ENCODE results near the gene EGR1. TPM values are rescaled to one million over a fixed set of nuclear protein-coding genes. Genes with fewer than 3 reads are reported as not detected.

EGR1 gene
- total RNA-seq, 2 experiments from 2014 or later, result 5.7 to 6.2 TPM

- Histone ChIP-seq H3K9me3 (ENCODE audit: control insufficient read depth in 1 of 2, insufficient read depth in 1 of 2, low read length in 2 of 2) (no peaks in the 10 kb centered on the region), H3K4me3 (ENCODE audit: low read length) (peak overlapping the region; percentile 48), H3K27me3 (ENCODE audit: control insufficient read depth in 1 of 2, insufficient read depth in 2 of 2, low read length in 2 of 2) (peaks cover 0 to 3% of the 10 kb centered on the region in 2 experiments), H3K36me3 (ENCODE audit: insufficient read depth, low read length) (peaks cover 17% of the 10 kb centered on the region), H3K4me1 (ENCODE audit: insufficient read depth, low read length) (peaks cover 13% of the 10 kb centered on the region), H3K27ac (ENCODE audit: low read depth in 1 of 2, low read length in 2 of 2) (no peak overlapping the region)
- DNase-seq, result peak in 1 of 14 experiments; percentile 28
- Mint-ChIP-seq H3K4me1 (ENCODE audit: low read depth) (peaks cover 17% of the 10 kb centered on the region), H3K9me3 (no peaks in the 10 kb centered on the region), H3K27me3 (no peaks in the 10 kb centered on the region), H3K36me3 (ENCODE audit: low read depth) (peaks cover 30% of the 10 kb centered on the region), H3K4me3 (peak overlapping the region; percentile 84), H3K27ac (no peak overlapping the region)
- intact Hi-C loops (cut with DNase I, micrococcal nuclease), result no loop called here
- TF ChIP-seq CTCF (IDR thresholded peaks at IDR 0.05), result no peak
- CTCF ChIA-PET, result interaction anchor here (2.0 kb wide), 1 partner anchor 64 kb away, joined by 5 read pairs; no protein-coding TSS in a partner anchor
- POLR2A ChIA-PET, result interaction anchor here (1.5 to 1.8 kb wide), 3 partner anchors 17 to 227 kb away, joined by 3 to 7 read pairs (median 6); partner anchors contain the start of genes CDC23 and EGR1
- no peak for ATAC-seq (ENCODE audit: poor library complexity)
These were observed 25.7 kb upstream of the EGR1 start for GRCh38 chr5:138439477-138440158.

DNA sequence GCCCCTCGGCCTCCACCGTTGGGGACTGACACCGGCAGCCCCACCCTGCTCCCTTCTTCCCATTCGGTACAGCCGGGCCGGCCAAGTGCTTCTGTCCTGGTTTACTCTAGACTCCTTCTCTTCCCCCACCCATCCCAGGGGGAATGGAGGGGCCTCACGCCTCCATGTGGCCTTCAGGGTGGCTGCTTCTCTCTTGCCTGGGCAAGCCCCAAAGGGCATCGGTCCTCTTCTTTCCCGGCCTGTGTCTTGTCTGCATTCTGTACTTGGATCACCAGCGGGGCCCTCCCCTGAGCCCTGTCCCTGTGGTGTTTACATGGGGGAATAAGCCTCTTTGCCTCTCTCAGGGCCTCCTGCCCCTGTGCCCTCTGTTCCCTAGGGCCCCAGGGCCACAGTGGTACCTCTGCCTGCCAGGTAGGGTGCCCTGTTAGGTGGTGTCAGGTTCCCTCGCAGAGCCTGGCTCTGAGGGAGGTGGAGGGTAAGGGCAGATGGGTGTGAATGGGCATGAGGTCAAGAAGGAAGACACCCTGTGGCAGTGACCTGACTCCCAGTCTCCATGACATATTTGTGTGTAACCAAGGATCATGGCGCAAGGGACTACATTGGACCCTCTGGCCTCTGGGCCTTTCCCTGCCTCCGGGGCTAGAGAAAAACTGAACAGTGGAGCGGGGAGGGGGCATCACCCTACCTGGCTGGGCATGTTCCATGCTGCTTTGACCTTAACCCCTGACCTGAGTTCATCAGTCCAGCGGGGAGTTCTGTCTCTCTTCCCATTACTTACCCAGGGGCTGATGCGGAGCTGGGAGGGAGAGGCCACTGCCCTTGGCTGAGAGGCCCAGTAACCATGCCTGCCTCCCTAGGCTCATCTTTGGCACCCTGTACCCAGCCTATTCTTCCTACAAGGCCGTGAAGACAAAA is 24.9 kb upstream of the EGR1 start:
- H3K36me3 ChIP-seq (ENCODE audit: insufficient read depth, low read length), result peaks cover 9% of the 10 kb centered on the region
- H3K27ac ChIP-seq (ENCODE audit: low read depth in 1 of 2, low read length in 2 of 2), result no peak overlapping the region
- ATAC-seq (ENCODE audit: poor library complexity) (no peak), DNase-seq (no peak)
- H3K27ac Mint-ChIP-seq, result no peak overlapping the region
- H3K27me3 Mint-ChIP-seq, result no peaks in the 10 kb centered on the region
- POLR2A ChIA-PET, result no interaction called here
- TF ChIP-seq CTCF (IDR thresholded peaks at IDR 0.05), result no peak
- intact Hi-C loops (cut with DNase I, micrococcal nuclease), result no loop called here
- H3K4me3 Mint-ChIP-seq, result peak overlapping the region; percentile 71
- peaks cover 17% of the 10 kb centered on the region for H3K4me1 Mint-ChIP-seq (ENCODE audit: low read depth)
- CTCF ChIA-PET, result no interaction called here
- peaks cover 13% of the 10 kb centered on the region for H3K4me1 ChIP-seq (ENCODE audit: insufficient read depth, low read length)
- H3K36me3 Mint-ChIP-seq (ENCODE audit: low read depth), result peaks cover 22% of the 10 kb centered on the region
- no peak overlapping the region for H3K4me3 ChIP-seq (ENCODE audit: low read length)
- H3K9me3 Mint-ChIP-seq, result no peaks in the 10 kb centered on the region
- H3K27me3 ChIP-seq (ENCODE audit: control insufficient read depth in 1 of 2, insufficient read depth in 2 of 2, low read length in 2 of 2), result peaks cover 0 to 3% of the 10 kb centered on the region in 2 experiments
- no peaks in the 10 kb centered on the region for H3K9me3 ChIP-seq (ENCODE audit: control insufficient read depth in 1 of 2, insufficient read depth in 1 of 2, low read length in 2 of 2)

- intact Hi-C loops (cut with DNase I, micrococcal nuclease), result no loop called here
- ChIA-PET POLR2A (no interaction called here), CTCF (no interaction called here)
- Mint-ChIP-seq H3K36me3 (ENCODE audit: low read depth) (peaks cover 14% of the 10 kb centered on the region), H3K27me3 (no peaks in the 10 kb centered on the region), H3K27ac (no peak overlapping the region), H3K9me3 (no peaks in the 10 kb centered on the region), H3K4me3 (no peak overlapping the region), H3K4me1 (ENCODE audit: low read depth) (peaks cover 17% of the 10 kb centered on the region)
- Histone ChIP-seq H3K4me1 (ENCODE audit: insufficient read depth, low read length) (peaks cover 13% of the 10 kb centered on the region), H3K9me3 (ENCODE audit: control insufficient read depth in 1 of 2, insufficient read depth in 1 of 2, low read length in 2 of 2) (no peaks in the 10 kb centered on the region), H3K27ac (ENCODE audit: low read depth in 1 of 2, low read length in 2 of 2) (no peak overlapping the region), H3K36me3 (ENCODE audit: insufficient read depth, low read length) (peaks cover 3% of the 10 kb centered on the region), H3K4me3 (ENCODE audit: low read length) (no peak overlapping the region), H3K27me3 (ENCODE audit: control insufficient read depth in 1 of 2, insufficient read depth in 2 of 2, low read length in 2 of 2) (peaks cover 0 to 3% of the 10 kb centered on the region in 2 experiments)
- no peak for ATAC-seq (ENCODE audit: poor library complexity)
- TF ChIP-seq CTCF (IDR thresholded peaks at IDR 0.05), result no peak
- DNase-seq, result no peak
These were observed 24.1 kb upstream of the EGR1 start for GRCh38 chr5:138441221-138441620.

All from CD4-positive, alpha-beta T cell (primary cell).